ENCODE results near the gene SLC1A2.

Gene SLC1A2

DNA sequence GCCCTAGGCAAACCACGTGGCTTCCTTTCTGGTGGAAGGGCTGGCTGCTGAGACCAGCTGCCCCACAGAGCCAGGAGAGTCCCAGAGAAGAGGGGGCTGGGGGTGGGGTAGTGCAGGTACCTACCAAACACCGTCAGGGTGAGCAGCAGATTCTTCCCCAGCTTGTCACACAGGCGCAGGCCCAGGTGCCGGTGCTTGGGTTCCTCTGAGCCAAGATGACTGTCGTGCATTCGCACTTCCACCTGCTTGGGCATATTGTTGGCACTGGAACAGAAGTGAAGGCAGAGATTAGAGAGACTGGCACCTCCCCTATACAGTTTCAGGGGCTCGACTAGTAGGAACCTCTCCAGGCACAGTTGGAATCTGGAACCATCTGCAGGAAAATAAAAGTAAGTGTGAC lies 102.1 kb downstream of the SLC1A2 start:
- WGBS, 2 donors (ENCODE audit: extremely low coverage in 2 of 2, insufficient read length in 2 of 2, insufficient replicate concordance in 1 of 2), result no CpG with 5 or more reads among the region's 7 CpGs
- Histone ChIP-seq H3K4ac (ENCODE audit: low read length) (no peak overlapping the region), H3K79me1 (ENCODE audit: low read depth, low read length) (no peaks in the 10 kb centered on the region), H4K8ac (ENCODE audit: low read depth, low read length) (no peak overlapping the region), H3K27me3 (ENCODE audit: control insufficient read depth in 3 of 3, insufficient read depth in 3 of 3, low read depth in 1 of 3, low read length in 3 of 3) (no peaks in the 10 kb centered on the region), H3K4me3 (ENCODE audit: low read length in 2 of 2) (no peak overlapping the region), H2AFZ (ENCODE audit: low read length) (no peak overlapping the region), H3K23ac (ENCODE audit: low read depth, low read length, poor library complexity) (no peak overlapping the region), H2BK15ac (ENCODE audit: low read length) (no peak overlapping the region), H3K4me1 (ENCODE audit: control insufficient read depth in 2 of 2, insufficient read depth in 1 of 2, low read depth in 1 of 2, low read length in 2 of 2) (peaks cover 0 to 2% of the 10 kb centered on the region in 2 donors), H3K9ac (ENCODE audit: low read depth, low read length, poor library complexity) (no peak overlapping the region), H2BK12ac (ENCODE audit: low read length) (no peak overlapping the region), H2AK5ac (ENCODE audit: low read depth, low read length) (no peak overlapping the region), H3K27ac (replicated peaks; ENCODE audit: low read length) (no peak overlapping the region), H3K14ac (ENCODE audit: low read length) (no peak overlapping the region), H2BK5ac (ENCODE audit: low read length) (no peak overlapping the region), H3K9me3 (replicated peaks in 1 of 2; ENCODE audit: control insufficient read depth in 2 of 2, insufficient read depth in 1 of 2, low read depth in 1 of 2, low read length in 2 of 2) (no peaks in the 10 kb centered on the region), H4K91ac (ENCODE audit: low read depth, low read length, poor library complexity) (no peak overlapping the region), H2BK120ac (ENCODE audit: low read depth, low read length) (no peak overlapping the region), H3K4me2 (ENCODE audit: insufficient read depth, low read length, poor library complexity, severe bottlenecking) (no peak overlapping the region), H3K18ac (ENCODE audit: low read length) (no peak overlapping the region), H3K36me3 (replicated peaks in 1 of 2; ENCODE audit: control insufficient read depth in 2 of 2, insufficient read depth in 2 of 2, low read length in 2 of 2) (no peaks in the 10 kb centered on the region)
- DNase-seq (ENCODE audit: low spot score), result no peak

DNA sequence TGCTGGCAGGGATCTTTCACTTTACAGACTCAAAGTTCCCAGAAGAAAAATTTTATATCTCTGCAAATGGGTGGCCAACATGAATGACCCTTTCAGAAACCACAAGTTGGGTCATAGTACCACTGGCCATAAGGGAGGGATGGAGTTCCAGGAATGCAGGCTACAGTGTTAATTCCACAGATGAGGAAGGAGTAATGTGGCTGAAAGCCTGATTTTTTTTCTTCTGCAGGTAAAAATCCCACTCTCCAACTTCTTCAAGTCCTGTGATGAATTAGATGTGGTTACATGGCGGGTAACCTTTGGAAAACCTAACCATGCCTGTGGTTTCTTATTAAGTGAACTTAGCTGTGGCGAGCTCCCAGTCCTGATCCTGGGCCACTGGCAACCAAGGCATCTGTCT lies 103.2 kb downstream of the SLC1A2 start:
- no peaks in the 10 kb centered on the region for H3K36me3 ChIP-seq (replicated peaks in 1 of 2; ENCODE audit: control insufficient read depth in 2 of 2, insufficient read depth in 2 of 2, low read length in 2 of 2)
- H3K4me1 ChIP-seq (ENCODE audit: control insufficient read depth in 2 of 2, insufficient read depth in 1 of 2, low read depth in 1 of 2, low read length in 2 of 2), result peaks cover 0 to 2% of the 10 kb centered on the region in 2 donors
- H4K8ac ChIP-seq (ENCODE audit: low read depth, low read length), result no peak overlapping the region
- no peak overlapping the region for H2BK12ac ChIP-seq (ENCODE audit: low read length)
- no peak overlapping the region for H3K27ac ChIP-seq (replicated peaks; ENCODE audit: low read length)
- no peak overlapping the region for H2BK5ac ChIP-seq (ENCODE audit: low read length)
- H2AFZ ChIP-seq (ENCODE audit: low read length), result no peak overlapping the region
- DNase-seq (ENCODE audit: low spot score), result no peak
- no peak overlapping the region for H3K4me2 ChIP-seq (ENCODE audit: insufficient read depth, low read length, poor library complexity, severe bottlenecking)
- H2BK15ac ChIP-seq (ENCODE audit: low read length), result no peak overlapping the region
- no peaks in the 10 kb centered on the region for H3K27me3 ChIP-seq (ENCODE audit: control insufficient read depth in 3 of 3, insufficient read depth in 3 of 3, low read depth in 1 of 3, low read length in 3 of 3)
- H3K23ac ChIP-seq (ENCODE audit: low read depth, low read length, poor library complexity), result no peak overlapping the region
- no peaks in the 10 kb centered on the region for H3K79me1 ChIP-seq (ENCODE audit: low read depth, low read length)
- H3K14ac ChIP-seq (ENCODE audit: low read length), result no peak overlapping the region
- H3K4ac ChIP-seq (ENCODE audit: low read length), result no peak overlapping the region
- no CpG with 5 or more reads among the region's 2 CpGs for WGBS, 2 donors (ENCODE audit: extremely low coverage in 2 of 2, insufficient read length in 2 of 2, insufficient replicate concordance in 1 of 2)
- H3K9ac ChIP-seq (ENCODE audit: low read depth, low read length, poor library complexity), result no peak overlapping the region
- H3K9me3 ChIP-seq (replicated peaks in 1 of 2; ENCODE audit: control insufficient read depth in 2 of 2, insufficient read depth in 1 of 2, low read depth in 1 of 2, low read length in 2 of 2), result no peaks in the 10 kb centered on the region
- H4K91ac ChIP-seq (ENCODE audit: low read depth, low read length, poor library complexity), result no peak overlapping the region
- no peak overlapping the region for H2AK5ac ChIP-seq (ENCODE audit: low read depth, low read length)
- no peak overlapping the region for H3K18ac ChIP-seq (ENCODE audit: low read length)
- H3K4me3 ChIP-seq (ENCODE audit: low read length in 2 of 2), result no peak overlapping the region
- no peak overlapping the region for H2BK120ac ChIP-seq (ENCODE audit: low read depth, low read length)

DNA sequence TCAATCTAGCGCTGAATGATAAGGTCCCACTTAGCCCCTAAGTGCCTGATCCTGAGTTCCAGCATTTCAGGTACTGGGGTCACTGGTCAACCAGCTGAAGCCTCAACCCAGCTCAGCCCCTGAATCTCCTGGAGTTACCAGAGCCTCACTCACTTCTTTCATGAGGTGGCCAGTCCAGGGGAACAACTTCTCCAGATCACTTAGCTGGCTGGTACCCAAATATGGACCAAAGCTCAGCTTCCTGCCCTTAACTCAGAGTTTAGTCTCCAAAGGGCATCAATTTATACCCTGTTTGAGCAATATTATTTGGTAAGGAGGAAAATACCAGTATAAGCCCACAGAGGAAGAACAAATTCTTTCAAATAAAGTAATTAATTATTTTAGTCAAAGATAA lies 105.6 kb downstream of the SLC1A2 start:
- no peak overlapping the region for H3K14ac ChIP-seq (ENCODE audit: low read length)
- H3K9me3 ChIP-seq (replicated peaks in 1 of 2; ENCODE audit: control insufficient read depth in 2 of 2, insufficient read depth in 1 of 2, low read depth in 1 of 2, low read length in 2 of 2), result no peaks in the 10 kb centered on the region
- H3K18ac ChIP-seq (ENCODE audit: low read length), result no peak overlapping the region
- H3K36me3 ChIP-seq (replicated peaks in 1 of 2; ENCODE audit: control insufficient read depth in 2 of 2, insufficient read depth in 2 of 2, low read length in 2 of 2), result no peaks in the 10 kb centered on the region
- no peak overlapping the region for H2BK12ac ChIP-seq (ENCODE audit: low read length)
- H3K23ac ChIP-seq (ENCODE audit: low read depth, low read length, poor library complexity), result no peak overlapping the region
- no CpG with 5 or more reads among the region's 1 CpG for WGBS, 2 donors (ENCODE audit: extremely low coverage in 2 of 2, insufficient read length in 2 of 2, insufficient replicate concordance in 1 of 2)
- no peak overlapping the region for H2BK15ac ChIP-seq (ENCODE audit: low read length)
- H3K4me3 ChIP-seq (ENCODE audit: low read length in 2 of 2), result no peak overlapping the region
- no peak overlapping the region for H3K4ac ChIP-seq (ENCODE audit: low read length)
- no peak overlapping the region for H3K4me2 ChIP-seq (ENCODE audit: insufficient read depth, low read length, poor library complexity, severe bottlenecking)
- H3K79me1 ChIP-seq (ENCODE audit: low read depth, low read length), result no peaks in the 10 kb centered on the region
- H3K27ac ChIP-seq (replicated peaks; ENCODE audit: low read length), result no peak overlapping the region
- H3K27me3 ChIP-seq (ENCODE audit: control insufficient read depth in 3 of 3, insufficient read depth in 3 of 3, low read depth in 1 of 3, low read length in 3 of 3), result no peaks in the 10 kb centered on the region
- no peaks in the 10 kb centered on the region for H3K4me1 ChIP-seq (ENCODE audit: control insufficient read depth in 2 of 2, insufficient read depth in 1 of 2, low read depth in 1 of 2, low read length in 2 of 2)
- no peak overlapping the region for H2AFZ ChIP-seq (ENCODE audit: low read length)
- no peak overlapping the region for H4K91ac ChIP-seq (ENCODE audit: low read depth, low read length, poor library complexity)
- DNase-seq (ENCODE audit: low spot score), result no peak
- no peak overlapping the region for H3K9ac ChIP-seq (ENCODE audit: low read depth, low read length, poor library complexity)
- H2AK5ac ChIP-seq (ENCODE audit: low read depth, low read length), result no peak overlapping the region
- H4K8ac ChIP-seq (ENCODE audit: low read depth, low read length), result no peak overlapping the region
- no peak overlapping the region for H2BK5ac ChIP-seq (ENCODE audit: low read length)
- H2BK120ac ChIP-seq (ENCODE audit: low read depth, low read length), result no peak overlapping the region

DNA sequence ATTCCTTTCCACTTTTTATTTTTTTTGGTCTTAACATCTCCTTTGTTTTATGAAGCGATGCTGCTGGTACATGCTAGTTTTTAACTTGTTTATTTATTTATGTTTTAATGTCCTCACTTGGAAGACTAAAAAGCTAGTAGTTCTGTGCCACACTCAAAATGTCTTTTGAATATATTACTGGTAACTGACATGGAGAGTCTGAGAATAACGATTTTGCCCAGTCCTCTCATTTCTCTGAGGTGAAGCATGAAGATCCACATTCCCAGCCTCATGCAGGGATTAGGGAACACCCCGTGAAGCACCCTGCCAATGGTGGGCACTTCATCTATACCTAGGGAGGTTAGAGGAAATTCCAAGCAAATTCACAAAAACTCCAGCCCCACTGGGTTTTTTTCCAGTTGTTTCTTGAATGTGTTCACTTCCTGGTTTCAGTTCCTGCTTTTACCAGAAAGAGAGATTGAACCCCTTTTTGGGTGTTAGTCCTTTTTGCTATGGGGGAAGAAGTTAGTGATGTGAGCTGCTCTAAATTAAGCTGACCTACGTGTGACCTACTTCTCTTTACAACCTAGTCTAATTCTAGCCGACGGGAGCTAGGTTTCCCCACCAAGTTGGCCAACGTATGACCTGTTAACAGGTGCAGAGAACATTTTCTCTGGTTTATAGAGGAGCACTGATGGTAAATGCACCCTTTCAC lies 106.1 kb downstream of the SLC1A2 start:
- Histone ChIP-seq H3K36me3 (replicated peaks in 1 of 2; ENCODE audit: control insufficient read depth in 2 of 2, insufficient read depth in 2 of 2, low read length in 2 of 2) (no peaks in the 10 kb centered on the region), H3K27me3 (ENCODE audit: control insufficient read depth in 3 of 3, insufficient read depth in 3 of 3, low read depth in 1 of 3, low read length in 3 of 3) (no peaks in the 10 kb centered on the region), H3K9ac (ENCODE audit: low read depth, low read length, poor library complexity) (no peak overlapping the region), H3K4me1 (ENCODE audit: control insufficient read depth in 2 of 2, insufficient read depth in 1 of 2, low read depth in 1 of 2, low read length in 2 of 2) (no peaks in the 10 kb centered on the region), H4K8ac (ENCODE audit: low read depth, low read length) (no peak overlapping the region), H2BK5ac (ENCODE audit: low read length) (no peak overlapping the region), H2AK5ac (ENCODE audit: low read depth, low read length) (no peak overlapping the region), H3K4ac (ENCODE audit: low read length) (no peak overlapping the region), H4K91ac (ENCODE audit: low read depth, low read length, poor library complexity) (no peak overlapping the region), H2BK12ac (ENCODE audit: low read length) (no peak overlapping the region), H3K79me1 (ENCODE audit: low read depth, low read length) (no peaks in the 10 kb centered on the region), H2BK15ac (ENCODE audit: low read length) (no peak overlapping the region), H3K4me2 (ENCODE audit: insufficient read depth, low read length, poor library complexity, severe bottlenecking) (no peak overlapping the region), H3K14ac (ENCODE audit: low read length) (no peak overlapping the region), H3K23ac (ENCODE audit: low read depth, low read length, poor library complexity) (no peak overlapping the region), H3K9me3 (replicated peaks in 1 of 2; ENCODE audit: control insufficient read depth in 2 of 2, insufficient read depth in 1 of 2, low read depth in 1 of 2, low read length in 2 of 2) (no peaks in the 10 kb centered on the region), H2AFZ (ENCODE audit: low read length) (no peak overlapping the region), H2BK120ac (ENCODE audit: low read depth, low read length) (no peak overlapping the region), H3K18ac (ENCODE audit: low read length) (no peak overlapping the region), H3K4me3 (ENCODE audit: low read length in 2 of 2) (no peak overlapping the region), H3K27ac (replicated peaks; ENCODE audit: low read length) (no peak overlapping the region)
- WGBS, 2 donors (ENCODE audit: extremely low coverage in 2 of 2, insufficient read length in 2 of 2, insufficient replicate concordance in 1 of 2), result no CpG with 5 or more reads among the region's 7 CpGs
- no peak for DNase-seq (ENCODE audit: low spot score)
